Superior temporal gyrus (tissue), 1 donor: Measurements from ENCODE around the gene IGFBP7.
A peak's percentile ranks its signal among the peaks of the same experiment; 100 is the strongest.

ENCODE experiments used
- DNase-seq: peaks from one replicate; pipeline ENCODE4 v3.0.0-alpha.2; 2016; ENCODE audit errors: extremely low spot score

Gene IGFBP7

GRCh38 chr4:57042711-57043169, 67.4 kb downstream of the IGFBP7 start:
- no peak for DNase-seq

GRCh38 chr4:57041020-57041419, 69.2 kb downstream of the IGFBP7 start:
- DNase-seq: no peak

GRCh38 chr4:57040510-57040909, 69.7 kb downstream of the IGFBP7 start:
- no peak for DNase-seq

- no peak for DNase-seq
Observed at GRCh38 chr4:57039345-57039744, 70.8 kb downstream of the IGFBP7 start.

- peak; percentile 68 for DNase-seq
Observed at GRCh38 chr4:57037982-57038604, 72.1 kb downstream of the IGFBP7 start.

GRCh38 chr4:57034520-57034919, 75.7 kb downstream of the IGFBP7 start:
- no peak for DNase-seq

GRCh38 chr4:57023104-57023503, 87.1 kb downstream of the IGFBP7 start:
- no peak for DNase-seq

GRCh38 chr4:57020467-57021101, 89.6 kb downstream of the IGFBP7 start:
- DNase-seq: no peak

GRCh38 chr4:57018980-57019379, 91.2 kb downstream of the IGFBP7 start:
- no peak for DNase-seq

- DNase-seq: no peak
Observed at GRCh38 chr4:57013543-57014120, 96.6 kb downstream of the IGFBP7 start.

GRCh38 chr4:56999751-57000150, 110.4 kb downstream of the IGFBP7 start:
- DNase-seq: no peak

GRCh38 chr4:56995525-56995924, 114.7 kb downstream of the IGFBP7 start:
- DNase-seq: peak; percentile 94

- no peak for DNase-seq
Observed at GRCh38 chr4:56990109-56990905, 119.9 kb downstream of the IGFBP7 start.

GRCh38 chr4:56986952-56987351, 123.2 kb downstream of the IGFBP7 start:
- DNase-seq: no peak

- DNase-seq: no peak
Observed at GRCh38 chr4:56986192-56986591, 124.0 kb downstream of the IGFBP7 start.

- no peak for DNase-seq
Observed at GRCh38 chr4:56981795-56982201, 128.4 kb downstream of the IGFBP7 start.
